Tibial nerve (tissue), 4 donors: ENCODE data around the gene FAM83D. TPM values are rescaled to one million over a fixed set of nuclear protein-coding genes. Genes with fewer than 3 reads are reported as not detected.

ENCODE experiments used
- DNase-seq, 2 donors: peaks; one replicate each; pipeline ENCODE4 v3.0.0-alpha.2; 2019; ENCODE audit warnings: low spot score in 2 of 2
- H3K27ac ChIP-seq, 4 donors: fragments of 200-600 bp; sonication (generic) in 3 of 4; one replicate each; pipeline ENCODE4 v1.5.1; 2017 to 2019; ENCODE audit warnings: mild to moderate bottlenecking in 1 of 4
- H3K27me3 ChIP-seq, 2 donors: fragments of 200-600 bp; sonication (generic) in 1 of 2; one replicate each; pipeline versions ENCODE4 v1.5.1 to v1.6.0; 2017 to 2019
- H3K36me3 ChIP-seq, 3 donors: fragments of 200-600 bp; sonication (generic); one replicate each; pipeline ENCODE4 v1.5.1; 2018 to 2019
- H3K4me1 ChIP-seq, 4 donors: fragments of 200-600 bp; sonication (generic) in 3 of 4; one replicate each; pipeline ENCODE4 v1.5.1; 2017 to 2019
- H3K4me3 ChIP-seq, 4 donors: fragments of 200-600 bp; sonication (generic) in 3 of 4; one replicate each; pipeline ENCODE4 v1.5.1; 2017 to 2019; ENCODE audit warnings: mild to moderate bottlenecking in 1 of 4, moderate library complexity in 1 of 4
- H3K9me3 ChIP-seq, 4 donors: fragments of 200-600 bp; sonication (generic) in 3 of 4; one replicate each; pipeline ENCODE4 v1.5.1; 2017 to 2019
- CTCF ChIP-seq, 5 experiments: fragments of 200-600 bp in 3 of 5; fragments of 450-650 bp in 2 of 5; sonication (generic) in 3 of 5; IDR thresholded peaks; one replicate each; pipeline ENCODE4 v1.5.1; 2016 to 2019; ENCODE audit warnings: antibody characterized with exemption in 5 of 5, mild to moderate bottlenecking in 3 of 5, moderate library complexity in 2 of 5
- EP300 ChIP-seq, 2 donors: sonication (generic); formaldehyde crosslinking; IDR thresholded peaks; one replicate each; pipeline ENCODE4 v1.6.1; 2017; ENCODE audit warnings: antibody characterized with exemption in 2 of 2, mild to moderate bottlenecking in 1 of 2
- POLR2A ChIP-seq, 2 donors: fragments of 450-650 bp; IDR thresholded peaks; one replicate each; pipeline ENCODE4 v1.6.1; 2017; ENCODE audit warnings: antibody characterized with exemption in 2 of 2, mild to moderate bottlenecking in 2 of 2, moderate library complexity in 2 of 2
- WGBS, 2 donors: methylation state at CpG; one replicate each; pipeline ENCODE4 v1.1.5; 2018; 5-methylcytosine and 5-hydroxymethylcytosine counted together
- total RNA-seq, 4 donors: library from RNA; depleted of rRNA; stranded (reverse); fragments of >200 nt; gene quantifications; one replicate each; pipeline ENCODE4 v1.1.0, GENCODE V29; 2016

FAM83D gene
- total RNA-seq, 4 donors from 2014 or later: 0.42 to 0.90 TPM; not detected in 2

GRCh38 chr20:38935285-38935684 is 9.1 kb downstream of the FAM83D start:
- no peak for DNase-seq
- no peaks in the 10 kb centered on the region for H3K36me3 ChIP-seq
- no peaks in the 10 kb centered on the region for H3K4me1 ChIP-seq
- no peak overlapping the region for H3K27ac ChIP-seq
- no peak overlapping the region for H3K4me3 ChIP-seq
- H3K9me3 ChIP-seq: no peaks in the 10 kb centered on the region
- TF ChIP-seq EP300 (IDR thresholded peaks at IDR 0.05) (no peak), POLR2A (IDR thresholded peaks at IDR 0.05) (no peak), CTCF (IDR thresholded peaks at IDR 0.05) (no peak)
- H3K27me3 ChIP-seq: no peaks in the 10 kb centered on the region
- 44 to 50% methylated on average over 3 of the region's 3 CpGs for WGBS, 2 donors

GRCh38 chr20:38935967-38936407 is 9.8 kb downstream of the FAM83D start:
- WGBS, 2 donors: 78 to 81% methylated on average over 5 of the region's 5 CpGs
- TF ChIP-seq CTCF (IDR thresholded peaks at IDR 0.05) (no peak), EP300 (IDR thresholded peaks at IDR 0.05) (no peak), POLR2A (IDR thresholded peaks at IDR 0.05) (no peak)
- H3K27ac ChIP-seq: no peak overlapping the region
- no peaks in the 10 kb centered on the region for H3K36me3 ChIP-seq
- H3K4me1 ChIP-seq: no peaks in the 10 kb centered on the region
- no peak for DNase-seq
- H3K4me3 ChIP-seq: no peak overlapping the region
- no peaks in the 10 kb centered on the region for H3K27me3 ChIP-seq
- H3K9me3 ChIP-seq: no peaks in the 10 kb centered on the region

GRCh38 chr20:38937000-38937399 is 10.8 kb downstream of the FAM83D start:
- TF ChIP-seq EP300 (IDR thresholded peaks at IDR 0.05) (no peak), POLR2A (IDR thresholded peaks at IDR 0.05) (no peak), CTCF (IDR thresholded peaks at IDR 0.05) (no peak)
- no peak overlapping the region for H3K4me3 ChIP-seq
- no peak overlapping the region for H3K27ac ChIP-seq
- no peaks in the 10 kb centered on the region for H3K9me3 ChIP-seq
- no peak for DNase-seq
- H3K27me3 ChIP-seq: no peaks in the 10 kb centered on the region
- whole genome bisulfite sequencing, 2 donors: 92 to 93% methylated on average over 5 of the region's 5 CpGs
- H3K36me3 ChIP-seq: no peaks in the 10 kb centered on the region
- no peaks in the 10 kb centered on the region for H3K4me1 ChIP-seq

- WGBS, 2 donors: 83 to 85% methylated on average over 7 of the region's 7 CpGs
- Histone ChIP-seq H3K27me3 (no peaks in the 10 kb centered on the region), H3K4me1 (no peaks in the 10 kb centered on the region), H3K4me3 (no peak overlapping the region), H3K36me3 (no peaks in the 10 kb centered on the region), H3K27ac (no peak overlapping the region), H3K9me3 (no peaks in the 10 kb centered on the region)
- TF ChIP-seq POLR2A (IDR thresholded peaks at IDR 0.05) (no peak), EP300 (IDR thresholded peaks at IDR 0.05) (no peak), CTCF (IDR thresholded peaks at IDR 0.05) (no peak)
- DNase-seq: no peak
These were observed 11.8 kb downstream of the FAM83D start for GRCh38 chr20:38937978-38938473.

- DNase-seq: no peak
- WGBS, 2 donors: 76 to 79% methylated on average over 2 of the region's 2 CpGs
- no peak for TF ChIP-seq POLR2A (IDR thresholded peaks at IDR 0.05)
- no peak for TF ChIP-seq EP300 (IDR thresholded peaks at IDR 0.05)
- TF ChIP-seq CTCF (IDR thresholded peaks at IDR 0.05): no peak
- H3K36me3 ChIP-seq: no peaks in the 10 kb centered on the region
- no peak overlapping the region for H3K4me3 ChIP-seq
- H3K9me3 ChIP-seq: no peaks in the 10 kb centered on the region
- H3K27me3 ChIP-seq: no peaks in the 10 kb centered on the region
- no peak overlapping the region for H3K27ac ChIP-seq
- no peaks in the 10 kb centered on the region for H3K4me1 ChIP-seq
These were observed 13.5 kb downstream of the FAM83D start for GRCh38 chr20:38939686-38940085.
